SK-N-SH treated with all-trans-retinoic acid at 6 μM for 48 hours (cell line): ENCODE results near the gene CLDN5.

Experiments used
- ARNTL ChIP-seq: fragments of 450-650 bp; formaldehyde crosslinking; IDR thresholded peaks from 2 replicates; pipeline ENCODE4 v1.5.0; 2020; ENCODE audit warnings: low read depth, mild to moderate bottlenecking, moderate library complexity, borderline replicate concordance
- ESRRG ChIP-seq: fragments of 250-450 bp; sonication (Bioruptor Pico); IDR thresholded peaks from 2 replicates; pipeline ENCODE4 v1.6.1; 2021; ENCODE audit warnings: mild to moderate bottlenecking
- GLIS3 ChIP-seq: fragments of 250-450 bp; sonication (Bioruptor Pico); IDR thresholded peaks from 2 replicates; pipeline ENCODE4 v1.5.0; 2020; ENCODE audit warnings: mild to moderate bottlenecking, moderate library complexity
- ISL1 ChIP-seq: fragments of 250-450 bp; sonication (Bioruptor Pico); IDR thresholded peaks from 2 replicates; pipeline ENCODE4 v2.1.2; 2022; ENCODE audit warnings: mild to moderate bottlenecking, moderate library complexity
- RARB ChIP-seq: fragments of 250-450 bp; sonication (Bioruptor Pico); IDR thresholded peaks from 2 replicates; pipeline ENCODE4 v1.8.0; 2021; ENCODE audit warnings: mild to moderate bottlenecking, moderate library complexity
- TCF4 ChIP-seq: fragments of 250-450 bp; sonication (Bioruptor Pico); IDR thresholded peaks from 2 replicates; pipeline ENCODE4 v1.8.0; 2021; ENCODE audit warnings: mild to moderate bottlenecking, moderate library complexity, borderline replicate concordance
- TSHZ2 ChIP-seq: fragments of 250-450 bp; sonication (Bioruptor Pico); IDR thresholded peaks from 2 replicates; pipeline ENCODE4 v1.5.0; 2020; ENCODE audit warnings: mild to moderate bottlenecking, moderate library complexity
- ZC3H10 ChIP-seq: fragments of 250-450 bp; sonication (Bioruptor Pico); IDR thresholded peaks from 2 replicates; pipeline ENCODE4 v1.5.1; 2021; ENCODE audit warnings: mild to moderate bottlenecking, moderate library complexity
- ZFP30 ChIP-seq: fragments of 450-650 bp; formaldehyde crosslinking; IDR thresholded peaks from 2 replicates; pipeline ENCODE4 v1.5.0; 2022; ENCODE audit warnings: mild to moderate bottlenecking, moderate library complexity
- ZNF8 ChIP-seq: fragments of 450-650 bp; formaldehyde crosslinking; IDR thresholded peaks from 2 replicates; pipeline ENCODE4 v1.5.0; 2020; ENCODE audit warnings: mild to moderate bottlenecking, moderate library complexity
- TF ChIP-seq, protein P1 (sequence below): fragments of 250-450 bp; sonication (Bioruptor Pico); IDR thresholded peaks from 2 replicates; pipeline ENCODE4 v1.5.1; 2020; ENCODE audit warnings: low read depth, mild to moderate bottlenecking, moderate library complexity
- TF ChIP-seq, protein P2 (sequence below): fragments of 250-450 bp; sonication (Bioruptor Pico); IDR thresholded peaks from 2 replicates; pipeline ENCODE4 v1.5.1; 2021; ENCODE audit warnings: mild to moderate bottlenecking, moderate library complexity
- TF ChIP-seq, protein P3 (sequence below): fragments of 250-450 bp; sonication (Bioruptor Pico); IDR thresholded peaks from 2 replicates; pipeline ENCODE4 v1.8.0; 2020; ENCODE audit warnings: mild to moderate bottlenecking, moderate library complexity, borderline replicate concordance

DNA sequence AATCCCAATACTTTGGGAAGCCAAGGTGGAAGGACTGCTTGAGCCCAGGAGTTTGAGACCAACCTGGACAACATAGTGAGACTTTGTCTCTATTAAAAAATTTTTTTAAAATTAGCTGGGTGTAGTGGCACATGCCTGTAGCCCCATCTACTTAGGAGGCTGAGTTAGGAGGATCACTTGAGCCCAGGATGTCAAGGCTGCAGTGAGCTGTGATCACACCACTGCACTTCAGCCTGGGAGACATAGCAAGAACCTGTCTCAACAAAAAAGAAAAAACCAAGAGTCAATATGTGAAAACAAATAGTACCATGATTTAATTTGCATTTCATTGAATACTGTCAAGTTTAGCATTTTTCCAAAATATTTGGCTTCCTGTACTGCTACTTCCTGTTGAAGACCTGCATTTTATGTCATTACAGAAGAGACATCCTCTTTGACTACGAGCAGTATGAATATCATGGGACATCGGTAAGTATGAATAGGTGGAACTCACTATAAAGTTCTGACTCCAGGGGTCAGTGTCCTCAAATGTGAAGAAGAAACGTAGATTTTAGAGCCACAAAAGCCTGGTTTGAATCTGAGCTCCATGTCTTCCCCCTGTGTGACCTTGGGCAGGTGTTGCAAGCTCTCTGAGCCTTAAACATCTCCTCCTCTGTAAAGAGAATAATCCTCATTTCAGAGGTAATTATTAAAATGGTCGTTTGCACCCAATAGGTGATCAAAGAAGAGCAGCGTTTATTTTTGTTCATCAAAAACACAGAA is 28.5 kb downstream of the CLDN5 start:
- TF ChIP-seq, protein P1, sequence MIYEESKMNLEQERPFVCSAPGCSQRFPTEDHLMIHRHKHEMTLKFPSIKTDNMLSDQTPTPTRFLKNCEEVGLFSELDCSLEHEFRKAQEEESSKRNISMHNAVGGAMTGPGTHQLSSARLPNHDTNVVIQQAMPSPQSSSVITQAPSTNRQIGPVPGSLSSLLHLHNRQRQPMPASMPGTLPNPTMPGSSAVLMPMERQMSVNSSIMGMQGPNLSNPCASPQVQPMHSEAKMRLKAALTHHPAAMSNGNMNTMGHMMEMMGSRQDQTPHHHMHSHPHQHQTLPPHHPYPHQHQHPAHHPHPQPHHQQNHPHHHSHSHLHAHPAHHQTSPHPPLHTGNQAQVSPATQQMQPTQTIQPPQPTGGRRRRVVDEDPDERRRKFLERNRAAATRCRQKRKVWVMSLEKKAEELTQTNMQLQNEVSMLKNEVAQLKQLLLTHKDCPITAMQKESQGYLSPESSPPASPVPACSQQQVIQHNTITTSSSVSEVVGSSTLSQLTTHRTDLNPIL = no peak
- TF ChIP-seq ZFP30 (CRISPR knock-in tag) (no peak), GLIS3 (CRISPR knock-in tag) (no peak), RARB (CRISPR knock-in tag) (no peak), ARNTL (no peak), TSHZ2 (CRISPR knock-in tag) (no peak), TCF4 (CRISPR knock-in tag) (no peak), ZC3H10 (CRISPR knock-in tag) (no peak), ZNF8 (CRISPR knock-in tag) (no peak), ISL1 (CRISPR knock-in tag) (no peak), ESRRG (no peak)
- TF ChIP-seq, protein P2, sequence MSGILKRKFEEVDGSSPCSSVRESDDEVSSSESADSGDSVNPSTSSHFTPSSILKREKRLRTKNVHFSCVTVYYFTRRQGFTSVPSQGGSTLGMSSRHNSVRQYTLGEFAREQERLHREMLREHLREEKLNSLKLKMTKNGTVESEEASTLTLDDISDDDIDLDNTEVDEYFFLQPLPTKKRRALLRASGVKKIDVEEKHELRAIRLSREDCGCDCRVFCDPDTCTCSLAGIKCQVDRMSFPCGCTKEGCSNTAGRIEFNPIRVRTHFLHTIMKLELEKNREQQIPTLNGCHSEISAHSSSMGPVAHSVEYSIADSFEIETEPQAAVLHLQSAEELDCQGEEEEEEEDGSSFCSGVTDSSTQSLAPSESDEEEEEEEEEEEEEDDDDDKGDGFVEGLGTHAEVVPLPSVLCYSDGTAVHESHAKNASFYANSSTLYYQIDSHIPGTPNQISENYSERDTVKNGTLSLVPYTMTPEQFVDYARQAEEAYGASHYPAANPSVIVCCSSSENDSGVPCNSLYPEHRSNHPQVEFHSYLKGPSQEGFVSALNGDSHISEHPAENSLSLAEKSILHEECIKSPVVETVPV (CRISPR knock-in tag) = no peak
- TF ChIP-seq, protein P3, sequence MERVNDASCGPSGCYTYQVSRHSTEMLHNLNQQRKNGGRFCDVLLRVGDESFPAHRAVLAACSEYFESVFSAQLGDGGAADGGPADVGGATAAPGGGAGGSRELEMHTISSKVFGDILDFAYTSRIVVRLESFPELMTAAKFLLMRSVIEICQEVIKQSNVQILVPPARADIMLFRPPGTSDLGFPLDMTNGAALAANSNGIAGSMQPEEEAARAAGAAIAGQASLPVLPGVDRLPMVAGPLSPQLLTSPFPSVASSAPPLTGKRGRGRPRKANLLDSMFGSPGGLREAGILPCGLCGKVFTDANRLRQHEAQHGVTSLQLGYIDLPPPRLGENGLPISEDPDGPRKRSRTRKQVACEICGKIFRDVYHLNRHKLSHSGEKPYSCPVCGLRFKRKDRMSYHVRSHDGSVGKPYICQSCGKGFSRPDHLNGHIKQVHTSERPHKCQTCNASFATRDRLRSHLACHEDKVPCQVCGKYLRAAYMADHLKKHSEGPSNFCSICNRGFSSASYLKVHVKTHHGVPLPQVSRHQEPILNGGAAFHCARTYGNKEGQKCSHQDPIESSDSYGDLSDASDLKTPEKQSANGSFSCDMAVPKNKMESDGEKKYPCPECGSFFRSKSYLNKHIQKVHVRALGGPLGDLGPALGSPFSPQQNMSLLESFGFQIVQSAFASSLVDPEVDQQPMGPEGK (CRISPR knock-in tag) = no peak
